ENCODE data around the gene ANO4.
"Not testable (repeated sequence)": the region's sequence is repeated elsewhere in the genome, so short reads cannot be mapped to it uniquely, and the experiment has no call there.

ANO4 gene

DNA sequence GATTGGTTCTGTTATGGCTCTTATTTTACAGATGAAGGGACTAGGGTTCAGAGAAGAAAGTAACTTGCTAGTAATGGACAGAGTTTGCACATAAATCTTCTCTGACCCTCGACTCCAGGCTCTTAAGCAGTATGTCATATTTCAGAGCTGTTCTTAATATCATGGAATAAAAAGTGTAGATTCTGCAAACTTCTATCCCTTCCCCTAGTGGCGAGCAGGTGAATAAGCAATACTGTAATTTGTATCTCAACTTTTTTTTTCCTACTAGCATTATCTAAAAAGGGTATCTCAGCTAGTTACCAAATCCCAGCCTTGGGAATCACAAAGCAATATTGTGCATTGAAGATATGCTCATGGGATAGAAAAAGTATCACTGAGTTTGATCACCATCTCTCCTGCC, 83.2 kb downstream of the ANO4 start:
- no peak for DNase-seq

DNA sequence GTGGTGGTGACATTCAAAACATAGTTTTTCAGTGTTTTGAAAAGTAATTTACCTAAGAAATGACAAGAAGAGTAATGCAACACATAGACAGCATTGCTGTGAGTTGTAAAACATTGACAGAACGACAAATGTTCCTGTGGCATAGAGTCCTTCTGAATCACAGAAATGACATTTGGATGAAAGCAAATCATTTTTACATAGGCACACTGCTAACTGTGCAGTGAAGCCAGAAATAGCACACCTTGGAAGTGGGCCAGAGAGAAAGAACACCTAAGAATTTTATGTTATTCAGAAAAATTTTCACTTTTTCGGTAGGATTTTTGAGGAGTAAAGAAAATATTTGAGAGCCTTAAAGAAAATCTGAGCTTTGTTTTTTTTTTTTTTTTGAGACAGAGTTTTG, 100.6 kb downstream of the ANO4 start:
- no peak for DNase-seq

- DNase-seq, result no peak
Measured at GRCh38 chr12:100896192-100896591, 101.6 kb downstream of the ANO4 start.

DNA sequence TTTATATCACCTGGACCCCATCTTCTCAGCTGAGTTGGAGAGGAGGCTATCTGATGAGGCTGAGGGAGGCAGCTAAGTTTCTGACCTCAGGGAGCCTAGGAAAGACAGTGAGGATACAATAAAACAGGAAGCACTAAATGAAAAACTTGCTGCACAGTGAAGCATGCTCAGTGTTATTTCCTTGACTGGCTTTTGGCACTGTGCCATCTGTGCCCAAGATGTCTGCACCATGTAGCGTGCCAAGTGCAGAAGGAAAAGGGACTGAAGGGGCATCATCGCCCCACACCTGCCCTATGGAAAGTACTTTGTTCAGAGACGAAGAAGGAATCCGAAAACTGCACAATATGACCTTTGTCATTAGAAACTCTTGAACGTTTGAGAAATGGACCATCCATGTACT, 102.7 kb downstream of the ANO4 start:
- DNase-seq, result no peak

GRCh38 chr12:100899301-100899700, 104.7 kb downstream of the ANO4 start:
- no peak for DNase-seq

GRCh38 chr12:100900808-100901207, 106.2 kb downstream of the ANO4 start:
- DNase-seq, result no peak

DNA sequence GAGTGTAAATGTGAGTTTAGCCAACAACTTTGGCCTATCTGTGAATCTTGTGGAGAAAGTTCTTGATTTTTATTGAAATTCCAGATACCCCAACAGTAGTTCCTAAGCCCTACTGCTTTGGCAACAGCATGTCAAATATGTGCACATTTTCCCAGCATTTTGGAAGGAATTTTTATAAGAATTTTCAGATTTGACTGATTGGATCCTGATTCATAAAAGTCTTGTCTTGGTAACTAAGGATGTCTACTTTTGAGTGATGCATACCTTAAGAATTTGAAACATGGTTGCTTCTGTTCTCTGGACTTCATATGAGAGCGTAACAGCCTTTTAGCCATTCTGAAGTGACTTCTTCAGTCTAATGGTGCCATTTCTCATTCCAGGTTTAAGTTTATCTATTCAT, 106.7 kb downstream of the ANO4 start:
- no peak for DNase-seq

- DNase-seq, result no peak
Measured at GRCh38 chr12:100904270-100904669, 109.7 kb downstream of the ANO4 start.

- DNase-seq, result no peak
Measured at GRCh38 chr12:100908501-100908900, 113.9 kb downstream of the ANO4 start.

GRCh38 chr12:100913872-100914592, 119.5 kb downstream of the ANO4 start:
- no peak for DNase-seq

DNA sequence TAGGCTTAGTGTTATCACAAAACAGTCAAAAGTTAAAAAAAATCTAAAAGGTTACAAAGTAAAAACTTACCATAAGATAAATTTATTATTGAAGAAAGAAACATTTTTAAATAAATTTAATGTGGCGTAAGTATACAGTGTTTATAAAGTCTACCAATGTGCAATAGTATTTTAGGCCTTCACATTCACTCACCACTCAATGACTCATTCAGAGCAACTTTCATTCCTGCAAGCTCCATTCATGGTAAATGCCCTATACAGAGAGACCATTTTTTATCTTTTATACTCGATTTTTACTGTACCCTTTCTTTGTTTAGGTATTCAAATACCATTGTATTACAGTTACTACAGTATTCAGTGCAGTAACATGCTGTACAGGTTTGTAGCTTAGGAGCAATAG, 124.5 kb downstream of the ANO4 start:
- DNase-seq, result no peak

DNA sequence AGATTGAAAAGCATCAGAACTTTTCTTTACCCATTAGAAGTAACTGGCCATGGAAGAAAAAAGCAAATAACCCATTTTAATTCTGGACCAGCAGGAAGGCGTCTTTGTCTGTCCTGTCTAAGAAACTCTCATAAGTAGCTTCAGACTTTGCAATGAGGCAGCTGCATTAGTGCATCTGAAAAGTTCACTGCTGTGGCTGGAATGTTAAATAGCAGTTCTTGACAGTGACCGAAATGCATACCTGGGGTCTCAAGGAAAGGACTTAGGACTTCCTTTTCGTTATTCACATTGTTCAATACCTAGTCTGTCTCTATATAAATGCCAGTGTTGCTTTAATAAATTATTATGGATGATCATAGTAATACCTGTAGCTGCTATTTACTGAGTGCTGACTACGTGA, 125.9 kb downstream of the ANO4 start:
- no peak for DNase-seq

GRCh38 chr12:100926669-100927248, 132.2 kb downstream of the ANO4 start:
- no peak for DNase-seq

GRCh38 chr12:100927826-100928225, 133.2 kb downstream of the ANO4 start:
- DNase-seq, result no peak

DNA sequence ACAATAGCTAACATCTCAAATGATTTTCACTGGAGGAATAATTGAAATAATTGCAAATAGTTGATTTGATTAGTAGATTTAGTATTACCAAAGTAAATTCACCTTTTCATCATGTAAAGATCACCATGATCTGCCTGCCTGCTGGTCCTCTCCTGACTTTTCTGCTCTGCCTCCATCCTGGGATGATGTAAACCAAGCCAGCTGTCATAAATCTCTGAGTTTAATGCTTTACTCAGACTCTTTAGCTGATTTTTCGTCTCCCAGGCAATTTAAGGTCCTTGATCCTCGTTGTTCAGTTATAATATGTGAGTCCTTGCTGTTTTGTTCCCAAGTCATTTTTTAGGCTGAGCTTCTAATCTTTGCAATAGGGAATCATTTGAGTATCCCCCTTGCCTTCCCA, 138.0 kb downstream of the ANO4 start:
- no peak for DNase-seq

- DNase-seq, result not testable (repeated sequence)
Measured at GRCh38 chr12:100933531-100933930, 139.0 kb downstream of the ANO4 start.

DNA sequence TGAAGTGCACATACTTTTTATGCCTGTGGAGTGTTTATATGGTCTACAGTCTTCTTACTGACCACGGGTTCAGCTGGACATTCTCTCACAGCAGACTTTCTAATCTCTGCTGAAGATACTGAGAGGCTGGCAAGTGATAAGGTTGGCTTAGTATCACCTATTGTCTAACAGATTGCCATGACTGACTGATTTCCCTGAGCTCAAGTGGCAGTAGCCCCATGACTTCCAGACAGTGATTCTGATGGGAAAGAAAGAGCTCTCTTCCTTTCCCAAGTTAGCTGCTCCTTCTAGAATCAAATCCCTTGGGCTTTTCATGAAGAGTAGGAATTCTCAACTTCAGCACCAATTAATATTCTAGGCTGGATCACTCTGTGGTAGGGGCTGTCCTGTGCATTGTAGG, 141.4 kb downstream of the ANO4 start:
- DNase-seq, result no peak

DNA sequence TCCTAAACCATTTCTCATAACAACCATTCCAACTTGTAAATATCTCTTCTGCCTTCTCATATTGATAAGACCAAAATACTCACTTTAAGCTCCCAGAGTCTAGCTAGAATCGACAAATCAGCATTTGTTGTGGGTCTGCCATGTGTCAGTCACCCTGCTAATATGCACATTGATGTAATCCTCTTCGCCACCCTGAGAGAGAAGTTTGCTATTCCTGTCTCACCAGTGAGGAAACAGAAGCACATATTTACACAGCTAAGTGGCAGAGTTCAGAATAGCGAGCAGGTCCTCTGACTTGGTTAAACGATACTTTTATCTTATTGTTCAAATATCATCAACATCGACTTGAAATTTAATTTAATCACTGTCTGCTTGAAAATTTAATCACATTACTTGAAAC, 142.1 kb downstream of the ANO4 start:
- no peak for DNase-seq

- DNase-seq, result no peak
Measured at GRCh38 chr12:100940503-100940902, 145.9 kb downstream of the ANO4 start.

GRCh38 chr12:100942984-100943749, 148.6 kb downstream of the ANO4 start:
- no peak for DNase-seq

DNA sequence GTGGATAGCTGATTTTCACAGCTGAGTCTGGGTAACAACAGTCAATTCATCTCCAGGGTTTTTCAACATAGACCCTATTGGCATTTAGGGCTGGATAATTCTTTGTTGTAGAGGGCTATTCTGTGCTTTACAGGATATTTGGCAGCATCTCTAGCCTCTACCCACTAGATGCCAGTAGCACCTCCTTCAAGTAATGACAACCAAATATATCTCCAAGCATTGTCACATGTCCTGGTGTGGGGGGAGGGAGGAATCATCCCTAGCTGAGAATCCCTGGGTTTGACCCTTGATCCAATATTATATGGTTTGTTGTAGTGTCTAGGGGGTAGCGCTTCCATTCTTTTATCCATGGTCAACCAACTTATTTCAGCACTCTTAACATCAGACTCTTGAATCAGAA, 157.2 kb downstream of the ANO4 start:
- DNase-seq, result no peak

DNA sequence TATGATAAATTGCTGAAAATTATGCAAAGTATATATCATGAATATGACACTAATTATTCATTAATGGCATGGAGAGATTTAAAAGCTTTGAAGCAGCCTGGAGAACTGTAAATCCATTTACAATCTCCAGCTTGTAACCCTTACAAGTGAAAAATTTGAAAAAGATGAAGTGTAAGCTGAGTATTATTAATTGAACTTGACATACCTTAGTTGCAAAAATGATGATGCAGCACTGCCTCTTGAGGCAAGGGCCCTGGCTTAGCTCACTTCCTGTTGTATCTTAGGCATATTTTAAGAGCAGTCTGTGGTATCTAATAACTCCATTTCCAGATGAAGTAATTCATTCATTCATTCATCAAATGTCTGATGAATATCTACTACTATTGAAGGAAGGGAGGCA, 158.6 kb downstream of the ANO4 start:
- DNase-seq, result no peak

DNA sequence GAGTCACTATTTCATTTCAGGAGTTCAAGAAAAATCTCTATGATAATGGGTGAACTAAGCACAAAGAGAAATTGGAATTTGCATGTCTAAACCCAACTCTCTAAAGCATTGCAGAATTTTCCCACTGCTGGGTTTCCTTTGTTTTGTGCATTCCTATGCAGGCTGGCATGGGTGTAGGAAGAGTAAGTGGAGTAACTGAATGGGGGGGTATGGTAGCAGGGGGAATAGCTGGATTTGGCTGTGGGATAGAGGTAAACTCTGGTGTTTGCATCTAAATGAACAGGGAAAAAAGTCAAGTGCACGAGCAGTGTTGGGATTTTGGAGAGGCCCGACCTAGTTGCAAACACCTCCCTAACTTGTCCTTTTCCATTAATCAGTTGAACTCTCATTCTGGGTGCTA, 159.1 kb downstream of the ANO4 start:
- DNase-seq, result no peak

DNA sequence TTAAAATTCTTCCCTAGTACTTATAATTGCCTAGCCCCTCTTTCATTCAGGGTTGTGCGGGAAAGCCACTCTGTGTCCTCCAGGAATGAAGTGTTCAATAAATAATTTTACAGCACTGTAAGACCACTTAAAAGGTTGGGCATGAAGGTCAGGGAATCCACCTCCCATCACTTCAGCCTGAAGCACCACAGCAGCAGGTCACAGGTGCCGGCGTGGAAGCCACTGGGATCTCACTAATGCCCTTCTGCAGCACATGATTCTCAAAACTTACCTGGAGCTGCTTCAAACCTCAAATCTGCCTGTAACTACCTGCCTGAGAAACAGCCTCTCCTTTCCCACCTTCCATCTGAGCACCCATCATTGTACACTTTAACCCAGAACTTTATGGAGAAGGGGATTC, 159.5 kb downstream of the ANO4 start:
- DNase-seq, result no peak

Measured in NCI-H2081 treated with DMSO at 0.1 percent for 48 hours (cell line).